Naive thymus-derived CD8-positive, alpha-beta T cell (primary cell): ENCODE measurements around the gene ITGAL. TPM values are rescaled to one million over a fixed set of nuclear protein-coding genes. Genes with fewer than 3 reads are reported as not detected.
A peak's percentile ranks its signal among the peaks of the same experiment; 100 is the strongest.
"Not testable (repeated sequence)": the region's sequence is repeated elsewhere in the genome, so short reads cannot be mapped to it uniquely, and the experiment has no call there.

Experiments
- ATAC-seq, 2 donors: fragments of 150-1000 bp; cut with Tn5 transposase in 1 of 2; sonication (Bioruptor Pico), chemical (Tn5 transposase) in 1 of 2; 1 replicate in 1 of 2; 2 replicates in 1 of 2; pipeline ENCODE4 v1.10.0; 2021; ENCODE audit warnings: mild to moderate bottlenecking in 2 of 2, moderate library complexity in 2 of 2
- POLR2A ChIA-PET: fragments of 350-600 bp; sonication (Branson Sonifier 250); formaldehyde crosslinking; loops from one replicate; lab custom pipeline; 2021; ENCODE audit warnings: antibody characterized with exemption; lab: Charles Lee
- DNase-seq, 10 donors: peaks; one replicate each; pipeline versions ENCODE4 v3.0.0 to v3.0.0-alpha.2; 2020 to 2022
- H3K27ac Mint-ChIP-seq, 10 donors: one replicate each; pipeline ENCODE4 v1.8.0; 2020 to 2022; ENCODE audit warnings: mild to moderate bottlenecking in 10 of 10, mixed read lengths in 10 of 10, moderate library complexity in 4 of 10, inconsistent platforms in 1 of 10
- H3K27me3 Mint-ChIP-seq, 5 donors: one replicate each; pipeline ENCODE4 v1.8.0; 2021 to 2022; ENCODE audit warnings: mixed read lengths in 5 of 5
- H3K36me3 Mint-ChIP-seq, 3 donors: one replicate each; pipeline ENCODE4 v1.8.0; 2020 to 2022; ENCODE audit warnings: mixed read lengths in 3 of 3, mild to moderate bottlenecking in 2 of 3, inconsistent platforms in 1 of 3
- H3K4me1 Mint-ChIP-seq, 4 donors: one replicate each; pipeline ENCODE4 v1.8.0; 2021 to 2022; ENCODE audit warnings: mixed read lengths in 4 of 4
- H3K4me3 Mint-ChIP-seq, 10 donors: one replicate each; pipeline ENCODE4 v1.8.0; 2020 to 2022; ENCODE audit warnings: mild to moderate bottlenecking in 10 of 10, mixed read lengths in 10 of 10, moderate library complexity in 6 of 10, inconsistent platforms in 1 of 10
- H3K9me3 Mint-ChIP-seq, 9 donors: one replicate each; pipeline ENCODE4 v1.8.0; 2020 to 2022; ENCODE audit warnings: mixed read lengths in 9 of 9, mild to moderate bottlenecking in 3 of 9, inconsistent platforms in 1 of 9, moderate library complexity in 1 of 9
- polyA plus RNA-seq, 3 donors: library from polyadenylated mRNA; unstranded; fragments of 300-500 nt; fragmentation: Illumina TruSeq; gene quantifications; one replicate each; pipeline ENCODE4 v1.2.3, GENCODE V29; 2021
- total RNA-seq, 8 experiments: library from RNA in 2 of 8; stranded (reverse) in 2 of 8; gene quantifications; one replicate each; pipeline ENCODE4 v1.2.3 and lab custom pipeline; 2021 to 2026

ITGAL gene
- total and polyA plus RNA-seq, 5 experiments from 2014 or later, result 121 to 339 (median 157) TPM

DNA sequence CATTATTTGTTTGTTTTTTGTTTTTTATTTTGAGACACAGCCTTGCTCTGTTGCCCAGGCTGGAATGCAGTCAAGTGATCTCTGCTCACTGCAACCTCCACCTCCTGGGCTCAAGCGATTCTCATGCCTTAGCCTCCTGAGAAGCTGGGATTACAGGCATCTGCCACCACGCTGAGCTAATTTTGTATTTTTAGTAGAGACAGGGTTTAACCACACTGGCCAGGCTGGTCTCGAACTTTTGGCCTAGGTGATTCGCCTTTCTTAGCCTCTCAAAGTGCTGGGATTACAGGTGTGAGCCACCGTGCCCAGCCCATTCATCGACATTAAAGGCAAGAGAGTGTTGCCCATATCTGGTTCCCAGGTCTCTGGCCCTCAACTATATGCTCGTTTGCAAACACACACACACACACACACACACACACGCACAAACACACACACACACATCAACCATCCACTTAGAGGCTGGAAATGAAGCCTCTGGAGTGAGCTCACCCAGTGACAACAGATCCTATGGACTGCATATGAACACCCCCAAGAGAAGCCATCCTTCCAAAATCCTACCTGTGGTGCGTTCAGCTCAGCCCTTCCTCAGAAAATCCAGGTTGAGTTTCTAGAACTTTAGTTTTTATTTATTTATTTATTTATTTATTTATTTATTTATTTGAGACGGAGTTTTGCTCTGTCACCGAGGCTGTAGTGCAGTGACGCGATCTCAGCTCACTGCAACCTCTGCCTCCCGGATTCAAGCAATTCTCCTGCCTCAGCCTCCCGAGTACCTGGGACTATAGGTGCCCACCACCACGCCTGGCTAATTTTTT, 14.6 kb upstream of the ITGAL start:
- H3K27me3 Mint-ChIP-seq, result no peaks in the 10 kb centered on the region
- H3K36me3 Mint-ChIP-seq, result no peaks in the 10 kb centered on the region
- DNase-seq (no peak), ATAC-seq (no peak)
- no peaks in the 10 kb centered on the region for H3K9me3 Mint-ChIP-seq
- H3K4me1 Mint-ChIP-seq, result peaks cover 18 to 50% (median 47%) of the 10 kb centered on the region in 4 donors
- peak overlapping the region in 9 of 10 donors; percentile 57 to 78 (median 69) for H3K4me3 Mint-ChIP-seq
- peak overlapping the region in 9 of 10 donors; percentile 68 to 93 (median 90) for H3K27ac Mint-ChIP-seq
- POLR2A ChIA-PET, result interaction anchor here (0.5 to 9.4 kb wide), 16 partner anchors 8 to 203 kb away, joined by 3 to 247 read pairs (median 6); partner anchors contain the start of genes DCTPP1, FBRS, ITGAL and SEPHS2

GRCh38 chr16:30458561-30459394, 13.8 kb upstream of the ITGAL start:
- no peaks in the 10 kb centered on the region for H3K36me3 Mint-ChIP-seq
- peak overlapping the region; percentile 68 to 93 (median 88) for H3K27ac Mint-ChIP-seq
- ATAC-seq (peak; percentile 96 to 98), DNase-seq (peak; percentile 30 to 85 (median 63))
- peak overlapping the region; percentile 48 to 78 (median 68) for H3K4me3 Mint-ChIP-seq
- H3K4me1 Mint-ChIP-seq, result peaks cover 18 to 52% (median 48%) of the 10 kb centered on the region in 4 donors
- H3K27me3 Mint-ChIP-seq, result no peaks in the 10 kb centered on the region
- H3K9me3 Mint-ChIP-seq, result no peaks in the 10 kb centered on the region
- POLR2A ChIA-PET, result interaction anchor here (0.6 to 9.4 kb wide), 18 partner anchors 9 to 1450 kb away, joined by 3 to 247 read pairs (median 5); partner anchors contain the start of genes DCTPP1, FBRS, ITGAL and ZNF688

DNA sequence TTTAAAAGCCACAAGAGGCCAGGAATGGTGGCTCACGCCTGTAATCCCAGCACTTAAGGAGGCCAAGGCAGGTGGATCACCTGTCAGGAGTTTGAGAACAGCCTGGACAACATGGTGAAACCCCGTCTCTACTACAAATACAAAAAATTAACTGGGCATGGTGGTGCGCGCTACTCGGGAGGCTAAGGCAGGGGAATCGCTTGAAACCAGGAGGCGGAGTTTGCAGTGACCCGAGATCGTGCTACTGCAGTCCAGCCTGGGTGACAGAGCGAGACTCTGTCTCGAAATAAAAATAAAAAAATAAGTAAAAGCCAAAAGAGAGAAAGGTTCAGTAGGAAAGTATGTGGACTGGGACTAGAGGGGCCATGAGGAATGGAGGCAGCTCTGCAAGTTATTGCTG, 13.1 kb upstream of the ITGAL start:
- no peaks in the 10 kb centered on the region for H3K9me3 Mint-ChIP-seq
- ATAC-seq (no peak), DNase-seq (no peak)
- peak overlapping the region in 8 of 10 donors; percentile 52 to 92 (median 87) for H3K27ac Mint-ChIP-seq
- POLR2A ChIA-PET, result interaction anchor here (0.6 to 9.4 kb wide), 13 partner anchors 10 to 238 kb away, joined by 3 to 247 read pairs (median 5); partner anchors contain the start of genes DCTPP1, FBRS, ITGAL and ZNF747
- no peaks in the 10 kb centered on the region for H3K36me3 Mint-ChIP-seq
- H3K4me3 Mint-ChIP-seq, result peak overlapping the region in 4 of 10 donors; percentile 11 to 74 (median 63)
- H3K27me3 Mint-ChIP-seq, result no peaks in the 10 kb centered on the region
- peaks cover 19 to 50% (median 44%) of the 10 kb centered on the region in 4 donors for H3K4me1 Mint-ChIP-seq

DNA sequence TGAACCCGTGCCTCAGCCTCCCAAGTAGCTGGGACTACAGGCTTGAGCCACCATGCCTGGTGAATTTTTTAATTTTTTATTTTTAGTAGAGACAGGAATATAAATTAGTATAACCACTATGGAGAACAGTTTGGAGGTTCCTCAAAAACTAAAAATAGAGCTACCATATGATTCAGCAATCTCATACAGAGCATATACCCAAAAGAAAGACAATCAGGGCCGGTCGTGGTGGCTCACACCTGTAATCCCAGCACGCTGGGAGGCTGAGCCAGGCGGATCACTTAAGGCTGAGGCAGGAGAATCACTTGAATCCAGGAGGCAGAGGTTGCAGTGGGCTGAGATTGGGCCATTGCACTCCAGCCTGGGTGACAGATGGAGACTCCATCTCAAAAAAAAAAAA, 11.1 kb upstream of the ITGAL start:
- Mint-ChIP-seq H3K4me1 (peaks cover 24 to 59% (median 52%) of the 10 kb centered on the region in 4 donors), H3K27ac (peak overlapping the region in 4 of 10 donors; percentile 19 to 73 (median 54))
- not testable (repeated sequence) for H3K9me3 Mint-ChIP-seq, H3K4me3 Mint-ChIP-seq, ATAC-seq, H3K36me3 Mint-ChIP-seq, DNase-seq, H3K27me3 Mint-ChIP-seq
- POLR2A ChIA-PET, result interaction anchor here (0.6 to 9.4 kb wide), 4 partner anchors 11 to 235 kb away, joined by 3 to 247 read pairs (median 5); partner anchors contain the start of genes ITGAL and SEPHS2

DNA sequence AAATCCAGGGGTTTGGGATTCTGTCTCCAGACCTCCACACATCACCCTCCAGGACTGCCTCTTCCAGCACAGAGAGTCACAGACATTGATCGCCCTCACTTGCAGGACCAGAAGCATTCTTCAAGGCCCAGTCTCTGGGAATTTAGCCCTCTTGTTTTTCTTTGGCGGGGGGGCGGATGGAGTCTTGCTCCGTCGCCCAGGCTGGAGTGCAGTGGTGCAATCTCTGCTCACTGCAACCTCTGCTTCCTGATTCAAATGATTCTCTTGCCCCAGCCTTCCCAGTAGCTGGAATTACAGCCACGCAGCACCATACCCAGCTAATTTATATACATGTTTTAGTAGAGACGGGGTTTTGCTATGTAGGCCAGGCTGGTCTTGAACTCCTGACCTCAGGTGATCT, 8.5 kb upstream of the ITGAL start:
- Mint-ChIP-seq H3K4me1 (peaks cover 14 to 47% (median 34%) of the 10 kb centered on the region in 4 donors), H3K36me3 (no peaks in the 10 kb centered on the region), H3K9me3 (no peaks in the 10 kb centered on the region), H3K4me3 (no peak overlapping the region), H3K27ac (peak overlapping the region in 4 of 10 donors; percentile 37 to 65 (median 50)), H3K27me3 (no peaks in the 10 kb centered on the region)
- ATAC-seq (no peak), DNase-seq (no peak)
- POLR2A ChIA-PET, result interaction anchor here (1.1 kb wide), 2 partner anchors 9 to 34 kb away, joined by 3 to 4 read pairs; partner anchors contain the start of gene DCTPP1

DNA sequence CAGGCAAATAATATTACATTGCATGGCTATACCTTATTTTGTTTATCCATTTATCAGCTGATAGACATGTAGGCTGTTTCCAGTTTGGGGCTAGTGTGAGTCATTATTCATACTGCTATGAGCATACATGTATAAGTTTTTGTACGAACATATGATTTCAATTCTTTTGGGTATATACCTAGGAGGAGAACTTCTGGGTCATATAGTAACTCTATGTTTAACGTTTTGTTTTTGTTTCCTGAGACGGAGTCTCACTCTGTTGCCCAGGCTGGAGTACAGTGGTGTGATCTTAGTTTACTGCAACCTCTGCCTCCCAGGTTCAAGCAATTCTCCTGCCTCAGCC, 2.4 kb upstream of the ITGAL start:
- peaks cover under 1 to 18% (median 10%) of the 10 kb centered on the region in 3 donors for H3K36me3 Mint-ChIP-seq
- DNase-seq, result no peak
- peak overlapping the region; percentile 79 to 98 (median 90) for H3K27ac Mint-ChIP-seq
- peak overlapping the region in 7 of 10 donors; percentile 4 to 64 (median 22) for H3K4me3 Mint-ChIP-seq
- no peaks in the 10 kb centered on the region for H3K9me3 Mint-ChIP-seq
- no peaks in the 10 kb centered on the region for H3K27me3 Mint-ChIP-seq
- POLR2A ChIA-PET, result interaction anchor here (0.7 to 10.3 kb wide), 6 partner anchors 13 to 116 kb away, joined by 3 to 247 read pairs (median 6); partner anchors contain the start of genes DCTPP1 and ZNF688
- peaks cover 27 to 78% (median 66%) of the 10 kb centered on the region in 4 donors for H3K4me1 Mint-ChIP-seq
- no peak for ATAC-seq

GRCh38 chr16:30470632-30470995, 1.9 kb upstream of the ITGAL start:
- peaks cover 29 to 79% (median 67%) of the 10 kb centered on the region in 4 donors for H3K4me1 Mint-ChIP-seq
- H3K27me3 Mint-ChIP-seq, result no peaks in the 10 kb centered on the region
- H3K36me3 Mint-ChIP-seq, result peaks cover 4 to 23% (median 14%) of the 10 kb centered on the region in 3 donors
- POLR2A ChIA-PET, result interaction anchor here (0.6 to 10.3 kb wide), 7 partner anchors 13 to 117 kb away, joined by 3 to 247 read pairs (median 6); partner anchors contain the start of gene DCTPP1
- no peaks in the 10 kb centered on the region for H3K9me3 Mint-ChIP-seq
- no peak for DNase-seq
- peak overlapping the region in 5 of 10 donors; percentile 32 to 93 (median 69) for H3K4me3 Mint-ChIP-seq
- no peak for ATAC-seq
- H3K27ac Mint-ChIP-seq, result peak overlapping the region; percentile 46 to 98 (median 92)

DNA sequence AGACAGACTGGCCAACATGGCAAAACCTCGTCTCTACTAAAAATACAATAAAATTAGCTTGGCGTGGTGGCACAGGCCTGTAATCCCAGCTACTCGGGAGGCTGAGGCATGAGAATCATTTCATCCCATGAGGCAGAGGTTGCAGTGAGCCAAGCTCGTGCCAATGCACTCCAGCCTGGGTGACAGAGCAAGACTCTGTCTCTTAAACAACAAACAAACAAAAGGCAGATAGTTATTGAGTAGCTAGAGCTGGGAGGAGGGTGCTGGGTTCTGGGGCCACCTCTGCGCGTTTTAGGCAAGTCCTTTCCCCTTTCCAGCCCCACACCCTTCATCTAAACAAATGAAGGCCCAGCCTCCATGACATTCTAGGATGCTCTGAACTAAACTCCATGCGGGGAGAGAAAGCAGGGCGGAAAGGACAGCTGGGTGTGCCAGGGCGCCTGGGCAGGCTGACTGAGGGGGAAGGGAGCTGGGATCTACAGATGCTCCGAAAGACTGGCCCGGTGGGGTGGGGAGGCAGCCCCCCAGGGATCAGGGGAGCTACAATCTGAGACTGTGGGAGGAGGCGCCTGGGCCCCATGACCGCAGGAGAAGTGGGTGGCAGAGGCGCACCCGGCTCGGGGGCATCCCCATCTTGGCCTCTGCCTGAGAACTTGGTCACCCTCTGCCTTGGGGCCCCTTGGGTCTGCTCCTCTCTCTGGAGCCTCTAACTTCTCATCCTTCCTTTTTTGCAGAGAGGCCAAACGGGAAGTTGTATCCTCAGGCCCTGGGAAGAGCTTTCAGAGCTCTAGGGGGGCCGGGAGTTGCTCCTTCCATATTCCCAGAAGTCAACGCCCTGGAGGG, 910 bp downstream of the ITGAL start:
- Mint-ChIP-seq H3K9me3 (no peaks in the 10 kb centered on the region), H3K36me3 (peaks cover 4 to 50% (median 23%) of the 10 kb centered on the region in 3 donors), H3K27ac (peak overlapping the region; percentile 89 to 98 (median 94)), H3K4me3 (peak overlapping the region; percentile 91 to 99 (median 97)), H3K27me3 (no peaks in the 10 kb centered on the region), H3K4me1 (peaks cover 30 to 82% (median 71%) of the 10 kb centered on the region in 4 donors)
- ATAC-seq (peak; percentile 15 to 38), DNase-seq (peak in 6 of 10 donors; percentile 17 to 33 (median 26))
- POLR2A ChIA-PET, result interaction anchor here (0.6 to 10.3 kb wide), 27 partner anchors 8 to 185 kb away, joined by 3 to 247 read pairs (median 4); partner anchors contain the start of genes DCTPP1, FBRS, SEPHS2 and ZNF688

- peak overlapping the region in 8 of 10 donors; percentile 77 to 98 (median 91) for H3K27ac Mint-ChIP-seq
- POLR2A ChIA-PET, result interaction anchor here (0.9 to 10.3 kb wide), 21 partner anchors 8 to 112 kb away, joined by 3 to 247 read pairs (median 5); partner anchors contain the start of genes DCTPP1, SEPHS2, ZNF747 and ZNF764
- DNase-seq, result no peak
- peaks cover 32 to 88% (median 76%) of the 10 kb centered on the region in 4 donors for H3K4me1 Mint-ChIP-seq
- peak overlapping the region; percentile 91 to 99 (median 97) for H3K4me3 Mint-ChIP-seq
- peaks cover 4 to 55% (median 23%) of the 10 kb centered on the region in 3 donors for H3K36me3 Mint-ChIP-seq
- ATAC-seq, result no peak
- no peaks in the 10 kb centered on the region for H3K9me3 Mint-ChIP-seq
- H3K27me3 Mint-ChIP-seq, result no peaks in the 10 kb centered on the region
These were observed 1.5 kb downstream of the ITGAL start for GRCh38 chr16:30474074-30474452.

GRCh38 chr16:30474684-30475083, 2.1 kb downstream of the ITGAL start:
- peak overlapping the region; percentile 80 to 99 (median 92) for H3K4me3 Mint-ChIP-seq
- H3K27ac Mint-ChIP-seq, result peak overlapping the region; percentile 58 to 94 (median 90)
- POLR2A ChIA-PET, result interaction anchor here (1.1 to 10.3 kb wide), 11 partner anchors 9 to 111 kb away, joined by 3 to 247 read pairs (median 8); partner anchors contain the start of genes SEPHS2, ZNF747, ZNF764 and ZNF785
- ATAC-seq (no peak), DNase-seq (no peak)
- H3K9me3 Mint-ChIP-seq, result no peaks in the 10 kb centered on the region
- no peaks in the 10 kb centered on the region for H3K27me3 Mint-ChIP-seq
- H3K36me3 Mint-ChIP-seq, result peaks cover 4 to 61% (median 23%) of the 10 kb centered on the region in 3 donors
- peaks cover 32 to 84% (median 72%) of the 10 kb centered on the region in 4 donors for H3K4me1 Mint-ChIP-seq

DNA sequence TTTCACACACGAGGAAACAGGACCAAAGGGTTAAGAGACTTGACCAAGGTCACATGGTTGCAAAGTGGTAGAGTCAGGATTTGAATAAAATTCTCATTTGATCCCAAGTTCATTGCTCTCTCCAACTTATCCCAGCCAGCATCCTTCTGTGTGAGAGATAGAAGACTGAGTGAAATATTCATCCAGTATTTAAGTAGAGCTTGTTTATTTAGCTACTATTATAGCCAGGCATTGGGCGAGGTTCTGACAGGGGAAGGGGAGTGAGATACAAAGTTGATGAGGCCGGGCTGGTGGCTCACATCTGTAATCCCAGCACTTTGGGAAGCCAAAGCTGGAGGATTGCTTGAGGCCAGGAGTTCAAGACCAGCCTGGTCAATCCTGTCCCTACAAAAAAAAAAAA, 4.4 kb downstream of the ITGAL start:
- Mint-ChIP-seq H3K4me1 (peaks cover 31 to 79% (median 68%) of the 10 kb centered on the region in 4 donors), H3K36me3 (peaks cover 4 to 83% (median 27%) of the 10 kb centered on the region in 3 donors), H3K27ac (peak overlapping the region; percentile 68 to 92 (median 88)), H3K27me3 (no peaks in the 10 kb centered on the region), H3K4me3 (peak overlapping the region in 4 of 10 donors; percentile 2 to 50 (median 25)), H3K9me3 (no peaks in the 10 kb centered on the region)
- POLR2A ChIA-PET, result interaction anchor here (0.9 to 10.3 kb wide), 4 partner anchors 12 to 32 kb away, joined by 4 to 247 read pairs (median 7); no protein-coding TSS in a partner anchor
- DNase-seq (no peak), ATAC-seq (no peak)
